ENCODE measurements around the gene NEB. TPM values are rescaled to one million over a fixed set of nuclear protein-coding genes. Genes with fewer than 3 reads are reported as not detected.

The NEB gene
- polyA plus RNA-seq, 3 donors, result 2.7 TPM; not detected in 2

GRCh38 chr2:151665959-151666358 lies 68.3 kb downstream of the NEB start:
- 83% methylated on average over 1 of the region's 3 CpGs for WGBS (ENCODE audit: insufficient coverage)
- Histone ChIP-seq H3K4me1 (ENCODE audit: control insufficient read depth in 1 of 2, insufficient read depth in 2 of 2, low read length in 2 of 2) (no peaks in the 10 kb centered on the region), H3K36me3 (replicated peaks in 1 of 2; ENCODE audit: control insufficient read depth in 1 of 2, insufficient read depth in 2 of 2, low read length in 2 of 2) (no peaks in the 10 kb centered on the region), H3K27me3 (ENCODE audit: control insufficient read depth in 2 of 2, insufficient read depth in 2 of 2, low read length in 2 of 2) (no peaks in the 10 kb centered on the region), H2AFZ (ENCODE audit: insufficient read depth, low read depth, low read length, poor library complexity, severe bottlenecking) (no peak overlapping the region), H4K20me1 (ENCODE audit: insufficient read depth, low read length) (no peaks in the 10 kb centered on the region), H3K9ac (ENCODE audit: insufficient read depth, low read length, poor library complexity, severe bottlenecking) (no peak overlapping the region), H3K79me2 (ENCODE audit: insufficient read depth, low read length) (no peaks in the 10 kb centered on the region), H3K27ac (ENCODE audit: low read depth in 1 of 2, low read length in 2 of 2) (no peak overlapping the region), H3K4me3 (replicated peaks in 1 of 3; ENCODE audit: low read depth in 2 of 3, low read length in 3 of 3) (no peak overlapping the region), H3K9me3 (replicated peaks in 1 of 2; ENCODE audit: control insufficient read depth in 1 of 2, insufficient read depth in 1 of 2, low read length in 2 of 2) (no peaks in the 10 kb centered on the region), H3K4me2 (replicated peaks; ENCODE audit: extremely low read depth, low read length, poor library complexity, severe bottlenecking) (no peak overlapping the region)
- Mint-ChIP-seq H3K36me3 (no peaks in the 10 kb centered on the region), H3K27ac (no peak overlapping the region), H3K27me3 (ENCODE audit: low read depth in 3 of 3) (peaks cover 0 to 4% (median 0%) of the 10 kb centered on the region in 3 donors), H3K9me3 (no peaks in the 10 kb centered on the region), H3K4me1 (peaks cover 3% of the 10 kb centered on the region), H3K4me3 (no peak overlapping the region)
- intact Hi-C loops (cut with micrococcal nuclease), result no loop called here
- DNase-seq, result no peak
- TF ChIP-seq, protein P1, sequence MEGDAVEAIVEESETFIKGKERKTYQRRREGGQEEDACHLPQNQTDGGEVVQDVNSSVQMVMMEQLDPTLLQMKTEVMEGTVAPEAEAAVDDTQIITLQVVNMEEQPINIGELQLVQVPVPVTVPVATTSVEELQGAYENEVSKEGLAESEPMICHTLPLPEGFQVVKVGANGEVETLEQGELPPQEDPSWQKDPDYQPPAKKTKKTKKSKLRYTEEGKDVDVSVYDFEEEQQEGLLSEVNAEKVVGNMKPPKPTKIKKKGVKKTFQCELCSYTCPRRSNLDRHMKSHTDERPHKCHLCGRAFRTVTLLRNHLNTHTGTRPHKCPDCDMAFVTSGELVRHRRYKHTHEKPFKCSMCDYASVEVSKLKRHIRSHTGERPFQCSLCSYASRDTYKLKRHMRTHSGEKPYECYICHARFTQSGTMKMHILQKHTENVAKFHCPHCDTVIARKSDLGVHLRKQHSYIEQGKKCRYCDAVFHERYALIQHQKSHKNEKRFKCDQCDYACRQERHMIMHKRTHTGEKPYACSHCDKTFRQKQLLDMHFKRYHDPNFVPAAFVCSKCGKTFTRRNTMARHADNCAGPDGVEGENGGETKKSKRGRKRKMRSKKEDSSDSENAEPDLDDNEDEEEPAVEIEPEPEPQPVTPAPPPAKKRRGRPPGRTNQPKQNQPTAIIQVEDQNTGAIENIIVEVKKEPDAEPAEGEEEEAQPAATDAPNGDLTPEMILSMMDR (IDR thresholded peaks at IDR 0.05), result no peak

GRCh38 chr2:151664520-151664919 lies 69.8 kb downstream of the NEB start:
- Histone ChIP-seq H3K4me3 (replicated peaks in 1 of 3; ENCODE audit: low read depth in 2 of 3, low read length in 3 of 3) (no peak overlapping the region), H3K9ac (ENCODE audit: insufficient read depth, low read length, poor library complexity, severe bottlenecking) (no peak overlapping the region), H3K27me3 (ENCODE audit: control insufficient read depth in 2 of 2, insufficient read depth in 2 of 2, low read length in 2 of 2) (no peaks in the 10 kb centered on the region), H3K79me2 (ENCODE audit: insufficient read depth, low read length) (no peaks in the 10 kb centered on the region), H3K36me3 (replicated peaks in 1 of 2; ENCODE audit: control insufficient read depth in 1 of 2, insufficient read depth in 2 of 2, low read length in 2 of 2) (no peaks in the 10 kb centered on the region), H3K4me1 (ENCODE audit: control insufficient read depth in 1 of 2, insufficient read depth in 2 of 2, low read length in 2 of 2) (no peaks in the 10 kb centered on the region), H2AFZ (ENCODE audit: insufficient read depth, low read depth, low read length, poor library complexity, severe bottlenecking) (no peak overlapping the region), H3K9me3 (replicated peaks in 1 of 2; ENCODE audit: control insufficient read depth in 1 of 2, insufficient read depth in 1 of 2, low read length in 2 of 2) (no peaks in the 10 kb centered on the region), H4K20me1 (ENCODE audit: insufficient read depth, low read length) (no peaks in the 10 kb centered on the region), H3K4me2 (replicated peaks; ENCODE audit: extremely low read depth, low read length, poor library complexity, severe bottlenecking) (no peak overlapping the region), H3K27ac (ENCODE audit: low read depth in 1 of 2, low read length in 2 of 2) (no peak overlapping the region)
- Mint-ChIP-seq H3K27me3 (ENCODE audit: low read depth in 3 of 3) (peaks cover 0 to 3% (median 0%) of the 10 kb centered on the region in 3 donors), H3K4me1 (no peaks in the 10 kb centered on the region), H3K36me3 (no peaks in the 10 kb centered on the region), H3K9me3 (no peaks in the 10 kb centered on the region), H3K27ac (no peak overlapping the region), H3K4me3 (no peak overlapping the region)
- no CpG with 5 or more reads among the region's 1 CpG for WGBS (ENCODE audit: insufficient coverage)
- TF ChIP-seq, protein P1 (IDR thresholded peaks at IDR 0.05), result no peak
- intact Hi-C loops (cut with micrococcal nuclease), result no loop called here
- no peak for DNase-seq
